K562 (cell line): Measurements from ENCODE around the gene BTAF1. TPM values are rescaled to one million over a fixed set of nuclear protein-coding genes. Genes with fewer than 3 reads are reported as not detected.

Experiments
- CCAR2 ChIP-seq: fragments of 200-400 bp; formaldehyde crosslinking; IDR thresholded peaks from 2 replicates; pipeline ENCODE4 v1.6.1; 2017; ENCODE audit warnings: mild to moderate bottlenecking, low read depth, low read length
- ETV1 ChIP-seq: fragments of 450-650 bp; conservative IDR thresholded peaks from 2 replicates; pipeline ENCODE4 v1.6.1; 2016; ENCODE audit warnings: missing genetic modification characterization, control low read depth, low read depth, missing compliant biosample characterization
- ETV6 ChIP-seq, 3 experiments: fragments of 150-350 bp in 1 of 3; sonication (generic) in 1 of 3; formaldehyde crosslinking in 1 of 3; IDR thresholded peaks; 2 replicates each; pipeline versions ENCODE4 v1.6.1 to v1.8.0; 2014 to 2022; ENCODE audit warnings: borderline replicate concordance in 2 of 3, low read depth in 2 of 3, antibody characterized with exemption in 1 of 3, low read length in 1 of 3, mild to moderate bottlenecking in 1 of 3, missing genetic modification reagents in 1 of 3
- MTA2 ChIP-seq: fragments of 450-650 bp; IDR thresholded peaks from 2 replicates; pipeline ENCODE4 v1.6.1; 2016; ENCODE audit warnings: low read depth
- MYBL2 ChIP-seq, 2 experiments: fragments of 450-650 bp in 1 of 2; sonication (generic) in 1 of 2; formaldehyde crosslinking in 1 of 2; IDR thresholded peaks; 2 replicates each; pipeline versions ENCODE4 v1.6.1 to v1.8.1; 2017 to 2022; ENCODE audit warnings: borderline replicate concordance in 1 of 2, inconsistent platforms in 1 of 2, low read depth in 1 of 2, mild to moderate bottlenecking in 1 of 2, missing genetic modification reagents in 1 of 2, moderate library complexity in 1 of 2
- SMARCE1 ChIP-seq: fragments of 450-650 bp; IDR thresholded peaks from 2 replicates; pipeline ENCODE4 v1.7.1; 2016; ENCODE audit warnings: mild to moderate bottlenecking
- SUPT5H ChIP-seq: fragments of 450-650 bp; IDR thresholded peaks from 2 replicates; pipeline ENCODE4 v1.6.1; 2016
- TBL1XR1 ChIP-seq, 2 experiments: IDR thresholded peaks; 2 replicates each; pipeline ENCODE4 v1.6.1; 2012; ENCODE audit warnings: improper control_type of control experiment in 2 of 2, low read length in 2 of 2, mild to moderate bottlenecking in 1 of 2
- ZFP30 ChIP-seq: fragments of 250-450 bp; sonication (Bioruptor Pico); IDR thresholded peaks from 2 replicates; pipeline ENCODE4 v1.8.0; 2022; ENCODE audit warnings: moderate library complexity, mild to moderate bottlenecking, inconsistent platforms, borderline replicate concordance
- ZFP91 ChIP-seq: sonication (generic); formaldehyde crosslinking; IDR thresholded peaks from 2 replicates; pipeline ENCODE4 v1.8.0; 2022; ENCODE audit warnings: mild to moderate bottlenecking, missing genetic modification reagents
- ZNF644 ChIP-seq: fragments of 200-800 bp; sonication (Bioruptor generic); IDR thresholded peaks from 2 replicates; pipeline ENCODE4 v1.6.1; 2016; ENCODE audit warnings: low read depth, missing genetic modification characterization, missing compliant biosample characterization
- polyA plus RNA-seq, 8 experiments: library from polyadenylated mRNA; depleted of rRNA in 4 of 8; stranded (reverse) in 5 of 8; unstranded in 3 of 8; fragments of >200 nt; fragmentation: Nextera tagmentation in 2 of 8; fragmentation: Illumina TruSeq in 1 of 8; extraction: Ambion mirVana in 2 of 8; extraction: Trizol in 1 of 8; gene quantifications; 2 replicates each; pipeline versions ENCODE4 v1.2.1 to v1.2.3, GENCODE V29; 2011 to 2014; ENCODE audit warnings: inconsistent platforms in 1 of 8, missing spikeins in 1 of 8
- total RNA-seq, 7 experiments: library from RNA; depleted of rRNA in 6 of 7; stranded (reverse); fragments of >200 nt in 6 of 7; fragmentation: Illumina TruSeq in 2 of 7; extraction: Trizol in 2 of 7; gene quantifications; 2 replicates each; pipeline versions ENCODE4 v1.2.1 to v1.2.3, GENCODE V29; 2011 to 2021; ENCODE audit warnings: low replicate concordance in 1 of 7
- TF ChIP-seq, protein P1 (sequence below), 3 experiments: fragments of 200-800 bp in 1 of 3; sonication (Bioruptor generic) in 1 of 3; sonication (generic) in 1 of 3; formaldehyde crosslinking in 1 of 3; IDR thresholded peaks; 2 replicates each; pipeline versions ENCODE4 v1.6.1 to v1.8.0; 2016 to 2022; ENCODE audit warnings: mild to moderate bottlenecking in 2 of 3, missing compliant biosample characterization in 2 of 3, missing genetic modification characterization in 2 of 3, missing genetic modification reagents in 1 of 3
- TF ChIP-seq, protein P2 (sequence below), 2 experiments: fragments of 450-650 bp; formaldehyde crosslinking in 1 of 2; IDR thresholded peaks; 2 replicates each; pipeline versions ENCODE4 v1.4.0 to v1.6.1; 2014 to 2020; ENCODE audit warnings: mild to moderate bottlenecking in 2 of 2, borderline replicate concordance in 1 of 2, low read depth in 1 of 2

The BTAF1 gene
- total and polyA plus RNA-seq, 9 of the 15 experiments (the other 6 are each of a cell fraction or from before 2014, with no cell fraction given), result 6.6 to 70.7 (median 30.5) TPM

- TF ChIP-seq MYBL2 (IDR thresholded peaks at IDR 0.05; ENCODE audit: low read depth) (no peak), MYBL2 (CRISPR knock-in tag; IDR thresholded peaks at IDR 0.05; ENCODE audit: borderline replicate concordance) (no peak), CCAR2 (no peak), ETV1 (tag) (no peak), MTA2 (no peak), ZNF644 (tag) (no peak), SUPT5H (no peak), SMARCE1 (no peak), ETV6 (IDR thresholded peaks at IDR 0.05; ENCODE audit: borderline replicate concordance in 1 of 2, low read depth in 2 of 2, low read length in 1 of 2) (no peak), ETV6 (CRISPR knock-in tag; IDR thresholded peaks at IDR 0.05; ENCODE audit: borderline replicate concordance) (no peak), TBL1XR1 (IDR thresholded peaks at IDR 0.05; ENCODE audit: low read length in 2 of 2) (no peak), ZFP91 (CRISPR knock-in tag) (no peak), ZFP30 (CRISPR knock-in tag) (no peak)
- TF ChIP-seq, protein P1, sequence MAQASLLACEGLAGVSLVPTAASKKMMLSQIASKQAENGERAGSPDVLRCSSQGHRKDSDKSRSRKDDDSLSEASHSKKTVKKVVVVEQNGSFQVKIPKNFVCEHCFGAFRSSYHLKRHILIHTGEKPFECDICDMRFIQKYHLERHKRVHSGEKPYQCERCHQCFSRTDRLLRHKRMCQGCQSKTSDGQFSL (CRISPR knock-in tag; IDR thresholded peaks at IDR 0.05), result 0 out of 2 replicates have a peak, but pooled peaks have one; percentile 34
- TF ChIP-seq, protein P1 (tag; IDR thresholded peaks at IDR 0.05), result no peak
- TF ChIP-seq, protein P2, sequence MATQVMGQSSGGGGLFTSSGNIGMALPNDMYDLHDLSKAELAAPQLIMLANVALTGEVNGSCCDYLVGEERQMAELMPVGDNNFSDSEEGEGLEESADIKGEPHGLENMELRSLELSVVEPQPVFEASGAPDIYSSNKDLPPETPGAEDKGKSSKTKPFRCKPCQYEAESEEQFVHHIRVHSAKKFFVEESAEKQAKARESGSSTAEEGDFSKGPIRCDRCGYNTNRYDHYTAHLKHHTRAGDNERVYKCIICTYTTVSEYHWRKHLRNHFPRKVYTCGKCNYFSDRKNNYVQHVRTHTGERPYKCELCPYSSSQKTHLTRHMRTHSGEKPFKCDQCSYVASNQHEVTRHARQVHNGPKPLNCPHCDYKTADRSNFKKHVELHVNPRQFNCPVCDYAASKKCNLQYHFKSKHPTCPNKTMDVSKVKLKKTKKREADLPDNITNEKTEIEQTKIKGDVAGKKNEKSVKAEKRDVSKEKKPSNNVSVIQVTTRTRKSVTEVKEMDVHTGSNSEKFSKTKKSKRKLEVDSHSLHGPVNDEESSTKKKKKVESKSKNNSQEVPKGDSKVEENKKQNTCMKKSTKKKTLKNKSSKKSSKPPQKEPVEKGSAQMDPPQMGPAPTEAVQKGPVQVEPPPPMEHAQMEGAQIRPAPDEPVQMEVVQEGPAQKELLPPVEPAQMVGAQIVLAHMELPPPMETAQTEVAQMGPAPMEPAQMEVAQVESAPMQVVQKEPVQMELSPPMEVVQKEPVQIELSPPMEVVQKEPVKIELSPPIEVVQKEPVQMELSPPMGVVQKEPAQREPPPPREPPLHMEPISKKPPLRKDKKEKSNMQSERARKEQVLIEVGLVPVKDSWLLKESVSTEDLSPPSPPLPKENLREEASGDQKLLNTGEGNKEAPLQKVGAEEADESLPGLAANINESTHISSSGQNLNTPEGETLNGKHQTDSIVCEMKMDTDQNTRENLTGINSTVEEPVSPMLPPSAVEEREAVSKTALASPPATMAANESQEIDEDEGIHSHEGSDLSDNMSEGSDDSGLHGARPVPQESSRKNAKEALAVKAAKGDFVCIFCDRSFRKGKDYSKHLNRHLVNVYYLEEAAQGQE (IDR thresholded peaks at IDR 0.05; ENCODE audit: borderline replicate concordance), result peak; percentile 44; the same call in 1 of the 2 replicates
- TF ChIP-seq, protein P2 (CRISPR knock-in tag; IDR thresholded peaks at IDR 0.05; ENCODE audit: low read depth), result no peak
Measured at GRCh38 chr10:91908337-91909116, 15.0 kb upstream of the BTAF1 start (continued).
